NCI-H2081 (cell line): ENCODE results near the gene VGF.
"Not testable (repeated sequence)": the region's sequence is repeated elsewhere in the genome, so short reads cannot be mapped to it uniquely, and the experiment has no call there.

Experiments
- DNase-seq, 2 experiments: peaks; one replicate each; lab custom pipeline; 2025; lab: John Stamatoyannopoulos, UW

VGF gene

DNA sequence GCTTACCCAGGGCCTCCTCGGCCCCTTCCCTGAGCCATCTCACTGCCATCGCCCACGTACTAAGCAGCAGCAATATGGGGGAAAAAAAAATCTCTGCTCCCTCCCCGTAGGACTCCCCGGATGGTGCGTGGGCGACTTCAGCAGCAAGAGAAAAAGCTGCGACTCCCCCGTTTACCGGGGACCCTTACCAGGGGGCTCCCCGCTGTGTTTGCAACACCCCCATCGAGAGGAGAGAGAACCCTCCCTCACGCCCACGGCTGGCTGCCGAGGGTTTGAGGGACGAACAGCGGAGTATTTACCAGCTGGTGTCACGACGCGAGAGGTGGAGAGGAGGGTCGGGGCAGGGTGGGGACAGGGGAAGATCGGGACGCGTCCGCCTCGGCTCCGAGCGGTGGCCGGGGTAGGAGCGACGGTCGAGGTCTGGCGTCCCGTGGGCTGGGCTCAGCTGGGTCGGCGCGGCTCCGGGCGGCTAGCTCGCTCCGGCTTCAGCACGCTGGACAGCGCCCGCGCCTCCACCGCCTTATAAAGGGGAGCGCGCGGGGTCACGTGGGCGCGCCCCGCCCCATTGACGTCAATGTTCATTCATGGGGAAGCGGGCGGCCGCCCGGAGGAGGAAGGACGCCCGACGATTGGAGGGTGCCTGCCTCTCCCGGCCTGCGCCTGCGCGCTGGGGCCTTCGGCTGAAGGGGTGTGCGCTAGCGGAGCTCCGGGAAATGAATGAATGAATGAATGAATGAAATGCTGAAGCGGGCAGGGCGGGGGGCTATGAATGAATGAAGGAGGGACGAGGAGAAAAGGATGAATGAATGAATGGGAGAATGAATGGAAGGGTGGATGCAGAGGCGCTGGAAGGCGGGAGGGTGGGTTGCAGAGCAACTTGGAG, at the start of gene VGF:
VGF (minus strand) TSS at position 495 of the 883 bp plus-strand sequence. CDS start 726 bp downstream, outside the sequence.
- DNase-seq = peak; percentile 95 to 96

DNA sequence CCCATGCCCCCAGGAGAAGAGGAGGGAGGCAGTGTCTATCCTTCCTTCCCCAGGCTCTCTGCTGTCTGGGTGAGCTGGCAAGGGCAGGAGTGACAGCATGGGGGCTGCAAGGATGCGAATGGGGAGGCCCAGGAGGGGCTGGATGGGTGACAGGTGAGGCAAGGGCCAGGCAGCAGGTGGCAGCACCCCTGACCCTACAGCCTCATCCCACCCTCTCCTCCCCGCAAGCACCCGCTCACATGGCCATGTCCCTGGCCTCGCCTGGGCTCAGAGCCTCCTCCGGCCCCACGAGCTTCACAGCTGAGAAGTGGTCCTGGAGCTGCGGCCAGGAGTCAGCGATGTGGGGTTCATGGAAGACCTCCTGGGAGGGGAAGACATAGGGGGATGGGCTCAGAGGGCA, 46.6 kb upstream of the VGF start:
- DNase-seq = no peak

DNA sequence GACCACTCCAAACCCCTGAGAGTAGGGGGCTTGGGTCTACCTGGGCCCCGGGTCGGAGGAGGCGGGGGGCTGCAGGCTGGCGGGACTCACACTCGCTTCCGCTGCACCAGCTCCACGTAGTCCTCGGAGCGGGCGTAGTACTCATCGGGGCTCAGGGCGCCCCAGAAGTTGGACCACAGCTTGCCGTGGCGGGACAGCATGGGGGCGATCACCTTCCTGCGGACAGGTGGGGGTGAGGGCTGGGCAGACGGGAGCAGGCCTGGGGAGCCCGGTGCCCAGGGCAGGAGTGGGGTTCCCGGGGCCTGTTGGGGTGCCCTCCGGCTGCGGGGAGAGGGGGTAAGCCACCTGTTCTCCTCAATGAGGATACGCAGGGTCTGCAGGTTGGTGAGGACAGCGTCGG, 46.1 kb upstream of the VGF start:
- no peak for DNase-seq

DNA sequence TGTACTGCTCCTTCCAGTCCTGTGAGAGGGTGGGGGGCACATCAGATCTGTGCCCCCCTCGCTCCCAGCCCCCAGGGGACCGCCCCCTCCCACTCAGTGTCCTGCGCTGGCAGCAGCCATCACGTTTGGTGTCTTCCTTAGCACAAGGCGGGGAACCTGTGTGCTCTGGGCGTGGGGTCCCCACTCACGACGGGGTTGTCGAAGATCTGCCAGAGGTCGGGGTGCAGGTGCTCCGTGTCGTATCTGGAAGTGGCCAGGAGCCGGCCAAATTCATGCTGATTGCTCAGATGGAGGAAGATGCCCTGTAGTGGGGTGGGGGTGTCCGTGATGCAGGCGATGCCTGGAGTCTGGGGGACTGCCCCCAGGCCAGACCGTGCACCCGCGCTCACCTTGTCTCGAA, 44.8 kb upstream of the VGF start:
- no peak for DNase-seq

DNA sequence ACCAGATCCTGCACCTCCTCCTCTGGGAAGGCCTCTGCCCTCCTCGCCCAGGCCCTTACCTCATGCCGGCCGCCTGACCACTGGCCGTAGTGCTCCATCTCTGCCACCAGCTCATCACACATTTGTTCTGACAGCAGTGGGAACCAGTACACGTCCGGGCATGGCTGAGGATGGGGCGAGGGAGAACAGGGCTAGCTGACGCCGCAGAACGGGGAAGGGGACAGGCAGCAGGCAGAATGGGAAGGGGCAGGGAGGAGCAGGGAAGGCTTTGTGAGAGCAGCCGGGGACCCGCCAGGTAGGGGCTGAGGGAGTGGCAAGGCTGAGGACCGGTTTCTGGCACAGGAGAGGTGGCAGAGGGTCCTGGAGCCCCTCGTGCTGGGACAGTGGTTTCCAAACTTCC, 43.4 kb upstream of the VGF start:
- DNase-seq = no peak

DNA sequence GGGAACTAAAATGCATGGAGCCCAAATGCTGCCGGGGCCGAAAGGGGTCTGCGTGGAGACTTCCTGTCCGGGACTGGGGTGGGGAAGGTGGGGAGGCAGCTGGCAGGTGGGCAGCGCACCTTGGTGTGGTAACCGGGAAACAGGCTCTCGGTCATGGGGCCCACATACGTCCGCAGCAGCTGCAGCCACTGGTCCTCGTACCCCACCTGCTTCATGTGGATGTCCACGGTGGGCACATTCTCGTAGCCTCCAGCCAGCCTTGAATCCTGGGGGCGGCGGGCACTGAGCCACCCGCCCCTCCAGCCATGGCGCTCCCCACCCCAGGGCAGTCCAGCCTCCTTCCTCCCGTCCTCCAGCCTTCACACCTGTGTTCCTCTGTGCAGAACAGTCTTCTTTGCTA, 42.1 kb upstream of the VGF start:
- DNase-seq = no peak

DNA sequence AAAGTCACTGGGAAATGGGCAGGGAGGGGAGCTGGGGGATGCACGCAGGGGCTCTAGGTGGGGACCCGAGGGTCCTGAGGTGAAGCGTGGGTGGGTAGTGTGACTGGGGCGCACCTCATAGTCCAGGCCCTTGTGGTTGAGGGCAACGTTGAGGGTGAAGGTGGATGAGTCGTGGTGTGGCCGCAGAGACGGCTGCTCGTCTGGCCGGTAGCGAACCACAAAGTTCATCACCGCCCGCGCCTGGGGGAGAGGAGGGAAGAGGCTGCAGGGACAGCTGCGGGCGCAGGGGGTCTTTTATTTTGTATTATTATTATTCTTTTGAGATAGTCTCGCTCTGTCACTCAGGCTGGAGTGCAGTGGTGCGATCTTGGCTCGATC, 41.3 kb upstream of the VGF start:
- no peak for DNase-seq

DNA sequence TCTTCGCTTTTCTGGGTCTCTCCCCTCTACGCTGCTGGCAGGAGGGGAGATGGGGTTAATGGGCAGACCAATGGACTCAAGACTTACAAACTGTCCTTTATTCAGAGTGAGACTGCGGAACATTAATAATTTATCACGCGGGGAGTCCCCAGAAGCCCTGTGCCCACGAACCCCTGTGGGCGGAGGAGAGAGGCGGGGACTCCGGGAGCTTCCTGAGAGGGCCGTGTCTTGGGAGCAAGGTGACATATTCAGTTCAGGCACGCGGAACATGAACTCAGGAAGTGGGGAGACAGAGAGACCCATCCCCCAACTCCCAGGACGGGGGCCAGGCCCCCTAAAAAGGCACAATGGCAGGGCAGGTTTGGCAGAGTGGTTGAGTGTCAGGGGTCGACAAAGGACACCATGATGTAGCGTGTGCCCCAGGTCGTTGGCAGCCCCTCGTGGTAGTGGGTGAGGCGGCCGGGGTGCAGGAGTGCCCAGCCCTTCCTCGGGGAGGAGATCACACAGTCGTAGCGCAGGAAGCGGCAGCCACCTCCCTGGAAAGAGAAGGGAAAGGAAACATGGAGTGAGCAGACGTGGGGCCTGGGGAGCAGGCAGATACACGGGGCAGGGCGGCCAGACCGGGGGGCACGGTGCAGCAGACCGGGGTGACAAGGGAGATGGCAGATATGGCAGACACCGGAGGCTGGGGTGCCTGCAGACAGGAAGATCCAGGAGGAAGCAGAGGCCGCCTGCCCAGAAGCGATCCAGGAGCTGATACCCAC, 40.7 kb upstream of the VGF start:
- no peak for DNase-seq

DNA sequence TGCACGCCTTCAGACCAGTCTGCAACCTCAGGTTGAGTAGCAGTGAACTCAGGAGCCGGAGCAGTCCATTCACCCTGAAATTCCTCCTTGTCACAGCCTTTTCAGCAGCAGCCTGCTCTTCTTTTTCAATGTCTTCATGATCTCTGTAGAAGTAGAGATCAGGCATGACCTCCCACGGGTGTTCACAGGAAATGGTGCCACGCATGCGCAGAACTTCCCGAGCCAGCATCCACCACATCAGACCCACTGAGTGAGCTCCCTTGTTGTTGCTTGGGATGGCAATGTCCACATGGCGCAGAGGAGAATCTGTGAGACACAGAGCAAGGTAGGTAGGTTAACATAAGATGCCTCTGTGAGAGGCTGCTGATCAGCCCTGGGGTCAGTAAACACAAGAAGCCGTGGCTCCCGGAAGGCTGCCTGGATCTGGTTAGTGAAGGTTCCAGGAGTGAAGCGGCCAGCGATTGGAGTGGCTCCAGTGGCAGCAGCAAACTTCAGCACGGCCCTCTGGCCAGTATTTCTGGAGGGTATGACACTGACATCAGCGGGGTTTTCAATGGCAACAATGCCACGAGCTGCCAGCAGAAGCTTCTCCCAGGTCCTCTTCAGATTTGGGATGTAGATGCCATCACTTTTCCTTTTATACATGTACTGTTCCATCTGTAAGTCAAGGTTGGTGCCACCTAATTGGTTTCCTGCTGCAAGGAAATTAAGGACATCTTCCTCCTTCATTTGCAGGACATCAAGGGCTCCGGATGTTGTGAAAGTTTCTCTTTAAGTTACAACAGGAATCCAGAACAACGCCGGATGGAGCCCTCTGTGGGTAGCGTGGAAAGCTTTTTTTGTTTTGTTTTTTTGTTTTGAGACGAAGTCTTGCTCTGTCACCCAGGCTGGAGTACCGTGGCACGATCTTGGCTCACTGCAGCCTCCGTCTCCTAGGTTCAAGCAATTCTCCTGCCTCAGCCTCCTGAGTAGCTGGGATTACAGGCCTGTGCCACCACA, 38.7 kb upstream of the VGF start:
- not testable (repeated sequence) for DNase-seq

DNA sequence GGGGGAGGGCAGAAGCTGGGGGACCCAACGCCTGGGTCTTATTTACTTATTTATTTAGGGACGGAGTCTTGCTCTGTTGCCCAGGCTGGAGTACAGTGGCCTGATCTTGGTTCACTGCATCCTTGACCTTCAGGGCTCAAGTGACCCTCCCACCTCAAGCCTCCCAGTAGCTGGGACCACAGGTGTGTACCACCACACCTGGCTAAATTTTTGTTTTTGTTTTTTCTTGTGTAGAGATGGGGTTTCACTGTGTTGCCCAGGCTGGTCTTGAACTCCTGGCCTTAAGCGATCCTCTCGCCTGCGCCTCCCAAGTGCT, 37.2 kb upstream of the VGF start:
- DNase-seq = no peak

DNA sequence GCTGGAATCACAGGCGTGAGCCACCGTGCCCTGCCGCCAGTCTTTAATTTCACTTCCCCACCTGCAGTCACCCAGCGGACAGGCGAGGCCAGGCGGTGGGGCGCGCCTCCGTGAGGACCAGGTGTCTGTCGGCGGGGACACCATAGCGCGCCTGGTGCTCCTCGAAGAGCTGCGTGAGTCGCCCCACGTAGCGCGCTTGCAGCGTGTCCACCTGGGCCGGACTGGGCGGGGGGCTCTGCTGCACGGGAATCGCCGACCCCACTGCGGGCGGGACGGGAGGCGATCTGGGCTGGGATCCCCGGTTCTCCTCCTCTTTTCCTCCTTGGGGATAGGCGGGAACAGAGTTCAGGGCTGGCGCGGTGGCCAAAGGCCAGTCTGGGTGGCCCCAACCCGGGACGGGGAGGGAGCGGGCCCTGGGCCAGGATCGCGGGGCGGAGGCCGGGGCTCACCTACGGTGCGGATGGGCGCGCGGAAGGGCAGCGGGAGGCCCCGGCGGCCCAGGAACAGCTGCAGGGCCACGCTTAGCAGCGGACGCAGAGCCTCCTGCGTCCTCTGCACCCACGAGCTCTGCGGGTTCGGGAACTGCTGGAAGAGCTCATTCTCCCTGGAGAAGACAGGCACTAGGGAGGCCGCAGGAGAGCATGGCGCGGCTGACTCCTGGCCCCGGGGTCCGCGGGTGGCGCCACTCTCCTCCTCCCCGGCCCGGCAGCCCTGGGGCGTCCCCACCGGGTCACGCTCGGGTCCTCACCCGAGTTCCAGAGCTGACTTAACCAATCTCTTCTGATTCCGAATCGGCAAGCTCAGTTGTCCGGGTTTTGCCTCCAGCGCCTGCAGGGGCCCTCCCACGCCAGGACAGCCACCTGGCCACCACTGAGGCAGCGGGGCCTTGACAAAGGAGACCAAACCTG, 36.6 kb upstream of the VGF start:
- no peak for DNase-seq

DNA sequence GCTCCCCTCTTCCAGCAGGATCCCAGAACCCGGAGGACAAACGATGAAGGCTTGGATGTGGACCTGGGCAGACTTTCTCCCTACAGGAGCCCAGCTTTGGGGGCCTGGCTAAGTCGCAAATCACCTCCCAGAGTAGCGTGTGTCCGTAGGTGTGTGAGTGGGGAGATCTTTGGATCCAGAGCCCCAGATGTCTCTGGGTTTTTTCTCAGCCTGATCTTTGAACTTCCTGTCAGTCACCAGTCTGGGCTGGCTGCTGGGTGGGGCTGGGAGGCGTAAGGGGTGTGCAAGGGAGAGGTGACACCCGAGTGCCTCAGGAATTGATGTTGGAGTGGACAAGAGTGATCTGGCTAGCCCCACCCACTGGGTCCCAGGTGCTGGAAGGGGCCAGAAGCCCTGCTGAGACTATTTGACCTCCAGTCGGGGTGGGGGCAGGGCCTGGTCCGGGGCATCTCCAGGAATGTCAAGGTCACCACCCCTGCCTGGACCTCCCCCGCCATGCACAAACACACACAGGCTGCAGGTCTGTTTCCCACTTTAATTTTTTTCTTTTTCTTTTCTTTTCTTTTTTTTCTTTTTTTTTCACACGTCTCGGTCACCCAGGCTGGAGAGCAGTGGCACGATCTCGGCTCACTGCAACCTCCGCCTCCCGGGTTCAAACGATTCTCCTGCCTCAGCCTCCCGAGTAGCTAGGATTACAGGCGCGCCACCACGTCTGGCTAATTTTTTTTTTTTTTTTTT, 35.7 kb upstream of the VGF start, which contains the start of gene MOGAT3:
MOGAT3 (minus strand) TSS at position 175 of the 738 bp plus-strand sequence. CDS start 182 bp downstream, outside the sequence.
- DNase-seq = no peak

DNA sequence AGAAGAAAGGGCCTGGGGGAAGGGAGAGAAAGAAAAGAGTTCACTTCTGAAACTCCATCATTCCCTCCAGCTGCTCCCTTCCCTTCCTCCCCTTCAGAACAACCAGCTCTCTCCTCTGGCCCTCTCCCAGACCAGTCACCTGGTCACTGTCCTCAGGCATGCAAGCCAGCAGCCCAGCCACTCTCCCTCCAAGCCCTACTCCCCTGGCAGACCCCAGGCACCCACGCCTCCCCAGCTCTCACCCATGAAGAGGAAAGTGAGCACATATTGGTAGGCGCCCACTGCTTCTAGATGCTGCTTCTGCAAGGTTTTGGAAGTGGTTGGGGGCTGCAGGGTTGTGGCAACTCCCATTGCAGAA, 35.1 kb upstream of the VGF start:
- no peak for DNase-seq

DNA sequence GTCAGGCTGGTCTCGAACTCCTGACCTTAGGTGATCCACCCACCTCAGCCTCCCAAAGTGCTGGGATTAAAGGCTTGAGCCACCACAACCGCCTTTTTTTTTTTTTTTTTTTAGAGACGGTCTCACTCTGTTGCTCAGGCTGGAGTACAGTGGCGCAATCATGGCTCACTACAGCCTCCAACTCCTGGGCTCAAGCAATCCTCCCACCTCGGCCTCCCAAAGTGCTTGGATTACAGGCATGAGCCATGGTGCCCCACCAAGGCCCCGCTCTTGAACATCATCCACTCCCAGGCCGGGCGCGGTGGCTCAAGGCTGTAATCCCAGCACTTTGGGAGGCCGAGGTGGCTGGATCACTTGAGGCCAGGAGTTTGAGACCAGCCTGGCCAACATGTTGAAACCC, 34.2 kb upstream of the VGF start:
- not testable (repeated sequence) for DNase-seq

DNA sequence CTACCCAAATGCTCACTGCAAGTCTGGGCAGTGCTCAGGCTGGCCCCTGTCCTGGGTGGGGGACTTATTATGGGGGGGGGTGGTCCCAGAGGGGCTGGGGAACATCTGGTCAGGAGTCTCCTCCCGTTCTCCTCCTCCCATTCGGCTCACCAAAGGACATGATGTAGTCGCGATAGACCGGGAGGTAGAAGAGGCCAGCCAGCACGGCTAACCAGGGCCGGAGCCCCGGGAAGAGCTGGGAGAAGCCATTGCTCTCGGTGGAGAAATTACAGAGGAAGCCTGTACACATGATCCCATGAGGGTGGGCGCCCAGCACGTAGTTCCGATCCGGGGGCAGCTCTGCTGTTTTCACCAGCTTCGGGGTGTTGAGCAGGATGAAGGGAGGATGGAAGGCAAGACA, 33.1 kb upstream of the VGF start:
- no peak for DNase-seq

DNA sequence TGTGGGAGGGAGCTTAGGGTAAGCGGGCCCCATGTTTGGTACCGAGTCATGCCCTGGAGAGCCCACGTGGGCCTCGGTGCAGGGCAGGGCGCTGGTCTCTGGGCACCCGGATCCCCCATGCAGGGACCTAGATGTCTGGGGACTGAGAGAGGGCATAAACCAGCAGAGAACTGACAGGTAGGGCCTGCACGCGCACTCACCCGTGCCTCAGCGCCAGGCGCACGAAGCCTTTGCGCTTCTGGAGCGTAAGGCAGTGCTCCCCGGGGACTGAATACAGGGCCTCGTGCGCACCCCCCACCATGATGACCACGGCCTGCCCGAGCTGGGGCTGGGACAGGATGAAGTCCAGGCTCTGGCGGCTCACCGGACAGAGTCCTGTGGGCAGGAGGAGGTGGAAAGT, 32.6 kb upstream of the VGF start:
- no peak for DNase-seq

DNA sequence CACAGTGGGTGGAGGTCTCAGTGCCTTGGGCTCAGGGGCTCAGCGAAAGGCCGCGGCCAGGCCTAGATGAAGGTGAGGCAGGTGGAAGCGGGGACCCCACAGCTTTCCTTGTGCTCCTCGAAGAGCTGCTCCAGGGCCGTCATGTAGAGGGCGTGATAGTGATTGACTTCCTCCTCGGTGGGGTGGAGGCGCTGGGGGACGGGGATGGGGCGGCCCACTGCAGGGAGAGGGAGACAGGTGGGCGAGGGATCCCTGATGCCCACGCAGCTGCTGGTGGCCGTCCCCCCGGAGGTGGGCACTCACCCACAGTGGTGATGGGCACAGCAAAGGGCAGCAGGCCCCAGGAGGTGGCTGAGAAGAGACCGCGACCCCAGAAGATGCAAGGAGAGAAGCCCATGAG, 30.5 kb upstream of the VGF start:
- no peak for DNase-seq

DNA sequence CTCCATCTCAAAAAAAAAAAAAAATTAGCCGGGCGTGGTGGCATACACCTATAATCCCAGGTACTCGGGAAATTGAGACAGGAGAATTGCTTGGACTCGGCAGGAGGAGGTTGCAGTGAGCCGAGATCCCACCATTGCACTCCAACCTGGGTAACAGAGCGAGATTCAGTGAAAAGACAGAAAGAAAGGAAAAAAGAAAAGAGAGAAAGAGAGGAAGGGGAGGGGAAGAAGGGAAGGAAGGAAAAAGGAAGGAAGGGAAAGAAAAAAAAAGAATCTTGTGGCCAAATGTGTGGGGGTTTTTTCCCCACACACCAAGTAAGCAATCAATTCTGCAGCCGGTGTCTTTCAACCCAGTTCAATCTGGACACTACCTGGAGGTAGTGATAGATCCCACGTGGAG, 23.7 kb upstream of the VGF start:
- no peak for DNase-seq

DNA sequence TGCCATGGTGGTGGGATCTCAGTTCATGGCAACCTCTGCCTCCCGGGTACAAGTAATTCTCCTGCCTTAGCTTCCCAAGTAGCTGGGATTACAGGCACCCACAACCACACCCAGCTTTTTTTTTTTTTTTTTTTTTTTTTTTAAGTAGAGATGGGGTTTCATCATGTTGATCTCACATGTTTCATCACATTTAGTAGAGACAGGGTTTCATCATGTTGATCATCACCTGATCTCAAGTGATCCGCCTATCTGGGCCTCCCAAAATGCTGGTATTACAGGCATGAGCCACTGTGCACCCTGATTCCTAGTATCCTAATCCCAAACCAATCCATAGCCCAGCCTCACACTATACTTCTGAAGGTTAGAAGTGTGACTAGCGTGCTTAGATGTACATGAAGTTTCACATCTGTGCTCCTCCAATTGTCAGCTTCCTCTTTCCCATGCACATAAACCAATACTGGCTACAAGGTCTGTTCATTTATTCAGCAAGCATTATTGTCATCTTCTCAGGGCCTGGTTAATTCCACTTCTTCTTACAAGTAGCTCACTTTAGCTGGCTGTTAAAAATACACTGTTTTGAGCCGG, 21.6 kb upstream of the VGF start:
- no peak for DNase-seq

DNA sequence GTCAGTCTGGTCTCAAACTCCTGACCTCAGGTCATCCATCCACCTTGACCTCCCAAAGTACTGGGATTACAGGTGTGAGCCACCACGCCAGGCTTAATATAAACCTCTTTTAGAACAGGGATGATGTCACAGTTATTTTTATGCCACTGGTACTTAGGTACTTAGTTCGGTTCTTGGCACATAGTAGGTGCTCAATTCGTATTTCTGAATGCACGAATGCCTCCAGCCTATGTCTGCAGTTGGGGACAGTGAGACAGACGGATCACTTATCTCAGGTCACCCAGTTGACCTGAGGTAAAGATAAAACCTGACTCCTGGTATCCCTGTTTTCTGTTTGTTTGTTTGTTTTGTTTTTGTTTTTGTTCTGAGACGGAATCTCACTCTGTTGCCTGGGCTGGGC, 20.8 kb upstream of the VGF start:
- no peak for DNase-seq
